ENCODE results near the gene WIZ. TPM values are rescaled to one million over a fixed set of nuclear protein-coding genes. Genes with fewer than 3 reads are reported as not detected.

WIZ gene
- total RNA-seq, 1 donor from 2014 or later: 21.9 TPM

- ATAC-seq (ENCODE audit: poor library complexity): peak; percentile 73
- no peak for DNase-seq
- intact Hi-C loops (cut with DNase I): no loop called here
Observed at GRCh38 chr19:15469513-15470297, 19.9 kb upstream of the WIZ start.

GRCh38 chr19:15468675-15469512 lies 19.1 kb upstream of the WIZ start:
- intact Hi-C loops (cut with DNase I): no loop called here
- no peak for DNase-seq
- no peak for ATAC-seq (ENCODE audit: poor library complexity)

GRCh38 chr19:15467734-15468214 lies 18.0 kb upstream of the WIZ start:
- DNase-seq (no peak), ATAC-seq (ENCODE audit: poor library complexity) (no peak)
- intact Hi-C loops (cut with DNase I): no loop called here

- no peak for DNase-seq
- intact Hi-C loops (cut with DNase I): no loop called here
- no peak for ATAC-seq (ENCODE audit: poor library complexity)
Observed at GRCh38 chr19:15466851-15467733, 17.3 kb upstream of the WIZ start.

GRCh38 chr19:15464394-15465385 lies 14.9 kb upstream of the WIZ start, which contains the start of gene RASAL3:
Gene RASAL3, minus strand, starts transcription at chr19:15464544. Its CDS starts 186 bp downstream, at chr19:15464358.
- no peak for DNase-seq
- peak; percentile 36 for ATAC-seq (ENCODE audit: poor library complexity)
- intact Hi-C loops (cut with DNase I): no loop called here

GRCh38 chr19:15463861-15464371 lies 14.2 kb upstream of the WIZ start:
- ATAC-seq (ENCODE audit: poor library complexity): peak; percentile 58

GRCh38 chr19:15461694-15462093 lies 11.9 kb upstream of the WIZ start:
- intact Hi-C loops (cut with DNase I): no loop called here
- ATAC-seq (ENCODE audit: poor library complexity) (no peak), DNase-seq (no peak)

More at GRCh38 chr19:15463861-15464371, 14.2 kb upstream of the WIZ start:
- intact Hi-C loops (cut with DNase I): no loop called here
- DNase-seq: peak; percentile 68

GRCh38 chr19:15457701-15458484 lies 8.1 kb upstream of the WIZ start:
- intact Hi-C loops (cut with DNase I): no loop called here
- no peak for ATAC-seq (ENCODE audit: poor library complexity)

GRCh38 chr19:15456871-15457700 lies 7.3 kb upstream of the WIZ start:
- DNase-seq (no peak), ATAC-seq (ENCODE audit: poor library complexity) (no peak)
- intact Hi-C loops (cut with DNase I): no loop called here

More at GRCh38 chr19:15457701-15458484, 8.1 kb upstream of the WIZ start:
- DNase-seq: no peak

GRCh38 chr19:15456441-15456840 lies 6.7 kb upstream of the WIZ start:
- DNase-seq: no peak
- ATAC-seq (ENCODE audit: poor library complexity): no peak
- intact Hi-C loops (cut with DNase I): no loop called here

GRCh38 chr19:15455996-15456395 lies 6.2 kb upstream of the WIZ start:
- ATAC-seq (ENCODE audit: poor library complexity) (no peak), DNase-seq (no peak)
- intact Hi-C loops (cut with DNase I): no loop called here

GRCh38 chr19:15453906-15454860 lies 4.4 kb upstream of the WIZ start:
- DNase-seq: no peak
- intact Hi-C loops (cut with DNase I): loop anchor here (5.0 kb wide), 1 partner anchor 103 kb away; no protein-coding TSS in a partner anchor
- ATAC-seq (ENCODE audit: poor library complexity): no peak

GRCh38 chr19:15453091-15453578 lies 3.4 kb upstream of the WIZ start:
- intact Hi-C loops (cut with DNase I): loop anchor here (5.0 kb wide), 1 partner anchor 104 kb away; no protein-coding TSS in a partner anchor
- DNase-seq (no peak), ATAC-seq (ENCODE audit: poor library complexity) (peak; percentile 44)

All from Right ventricle myocardium superior (tissue), 1 donor.